Thyroid gland (tissue), 4 donors: ENCODE results near the gene RPL10L.

Source experiments
- POLR2A ChIP-seq, 2 donors: fragments of 450-650 bp; IDR thresholded peaks; one replicate each; pipeline ENCODE4 v1.6.1; 2017; ENCODE audit warnings: antibody characterized with exemption in 2 of 2, mild to moderate bottlenecking in 2 of 2, moderate library complexity in 1 of 2
- TF ChIP-seq, protein P1 (sequence below), 6 experiments: fragments of 200-600 bp in 3 of 6; fragments of 450-650 bp in 3 of 6; sonication (generic) in 3 of 6; IDR thresholded peaks; one replicate each; pipeline ENCODE4 v1.5.1; 2016 to 2019; ENCODE audit warnings: antibody characterized with exemption in 6 of 6, mild to moderate bottlenecking in 2 of 6, inconsistent platforms in 1 of 6, moderate library complexity in 1 of 6

DNA sequence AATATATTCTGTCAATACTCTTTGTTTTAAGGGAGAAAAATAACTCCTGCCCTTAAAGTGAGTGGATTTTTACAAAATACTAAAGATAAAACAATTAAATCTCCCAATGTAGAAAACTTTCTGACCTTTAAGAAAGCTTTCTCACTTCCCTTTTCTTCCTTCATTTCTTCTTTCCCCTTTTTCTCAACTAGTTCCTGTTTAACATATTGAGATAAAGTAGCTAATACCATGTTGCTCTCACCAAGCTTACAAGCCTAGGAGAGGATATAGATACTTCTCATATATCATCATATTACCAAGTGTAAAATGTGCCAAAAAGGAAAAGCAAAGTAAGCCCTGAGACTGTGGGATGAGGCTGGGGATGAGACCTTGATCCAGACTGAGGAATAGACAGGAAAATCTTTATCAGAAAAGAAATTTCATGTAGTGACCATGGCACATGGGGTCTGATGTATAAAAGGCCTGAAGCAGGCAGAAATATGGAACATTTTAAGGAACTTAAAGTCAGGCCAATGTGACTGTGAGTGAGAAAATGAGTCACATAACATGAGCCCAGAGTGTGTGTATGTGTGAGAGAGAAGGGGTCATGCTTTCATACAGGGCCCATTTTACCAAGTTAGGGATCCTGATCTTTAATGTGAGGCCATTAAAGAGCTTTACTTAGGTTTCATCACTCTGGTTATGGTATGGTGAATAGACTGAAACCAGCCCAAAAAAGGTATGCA, 1.6 kb upstream of the RPL10L start:
- TF ChIP-seq, protein P1, sequence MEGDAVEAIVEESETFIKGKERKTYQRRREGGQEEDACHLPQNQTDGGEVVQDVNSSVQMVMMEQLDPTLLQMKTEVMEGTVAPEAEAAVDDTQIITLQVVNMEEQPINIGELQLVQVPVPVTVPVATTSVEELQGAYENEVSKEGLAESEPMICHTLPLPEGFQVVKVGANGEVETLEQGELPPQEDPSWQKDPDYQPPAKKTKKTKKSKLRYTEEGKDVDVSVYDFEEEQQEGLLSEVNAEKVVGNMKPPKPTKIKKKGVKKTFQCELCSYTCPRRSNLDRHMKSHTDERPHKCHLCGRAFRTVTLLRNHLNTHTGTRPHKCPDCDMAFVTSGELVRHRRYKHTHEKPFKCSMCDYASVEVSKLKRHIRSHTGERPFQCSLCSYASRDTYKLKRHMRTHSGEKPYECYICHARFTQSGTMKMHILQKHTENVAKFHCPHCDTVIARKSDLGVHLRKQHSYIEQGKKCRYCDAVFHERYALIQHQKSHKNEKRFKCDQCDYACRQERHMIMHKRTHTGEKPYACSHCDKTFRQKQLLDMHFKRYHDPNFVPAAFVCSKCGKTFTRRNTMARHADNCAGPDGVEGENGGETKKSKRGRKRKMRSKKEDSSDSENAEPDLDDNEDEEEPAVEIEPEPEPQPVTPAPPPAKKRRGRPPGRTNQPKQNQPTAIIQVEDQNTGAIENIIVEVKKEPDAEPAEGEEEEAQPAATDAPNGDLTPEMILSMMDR (IDR thresholded peaks at IDR 0.05) = no peak
- no peak for TF ChIP-seq POLR2A (IDR thresholded peaks at IDR 0.05)
